ENCODE measurements around the gene SMCHD1.
"Not testable (repeated sequence)": the region's sequence is repeated elsewhere in the genome, so short reads cannot be mapped to it uniquely, and the experiment has no call there.

The SMCHD1 gene

DNA sequence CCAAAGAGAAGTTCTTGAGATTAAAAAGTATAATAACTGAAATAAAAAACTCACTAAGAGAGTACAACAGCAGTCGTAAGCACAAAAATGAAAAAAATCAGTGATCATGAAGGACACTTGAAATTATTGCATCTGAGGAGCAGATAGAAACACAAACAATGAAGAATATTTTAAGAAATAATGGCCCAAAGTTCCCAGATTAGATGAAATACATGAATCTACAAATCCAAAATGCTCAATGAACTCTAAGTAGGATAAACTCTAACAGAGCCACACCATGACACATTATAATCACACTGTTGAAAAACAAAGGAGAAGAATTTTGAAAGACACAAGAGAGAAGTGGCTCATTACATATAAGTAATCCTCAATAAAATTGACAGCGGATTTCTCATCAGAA lies 159.4 kb downstream of the SMCHD1 start:
- no peak for DNase-seq (ENCODE audit: low spot score)

DNA sequence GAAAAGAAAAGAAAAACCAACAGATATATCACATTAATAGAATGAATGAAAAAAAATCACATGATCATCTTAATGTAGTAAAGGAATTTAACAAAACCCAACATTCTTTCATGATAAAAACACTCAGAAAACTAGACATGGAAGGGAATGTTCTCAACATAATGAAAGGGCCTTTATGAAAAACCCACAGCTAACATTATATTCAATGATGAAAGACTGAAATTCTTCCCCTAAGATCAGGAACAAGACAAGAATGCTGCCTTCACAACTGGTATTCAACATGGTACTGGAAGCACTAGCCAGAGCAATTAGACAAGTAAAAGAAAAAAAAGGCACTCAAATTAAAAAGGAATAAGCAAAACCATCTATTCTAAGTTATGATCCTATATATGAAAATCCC lies 162.8 kb downstream of the SMCHD1 start:
- no peak for DNase-seq (ENCODE audit: low spot score)

DNA sequence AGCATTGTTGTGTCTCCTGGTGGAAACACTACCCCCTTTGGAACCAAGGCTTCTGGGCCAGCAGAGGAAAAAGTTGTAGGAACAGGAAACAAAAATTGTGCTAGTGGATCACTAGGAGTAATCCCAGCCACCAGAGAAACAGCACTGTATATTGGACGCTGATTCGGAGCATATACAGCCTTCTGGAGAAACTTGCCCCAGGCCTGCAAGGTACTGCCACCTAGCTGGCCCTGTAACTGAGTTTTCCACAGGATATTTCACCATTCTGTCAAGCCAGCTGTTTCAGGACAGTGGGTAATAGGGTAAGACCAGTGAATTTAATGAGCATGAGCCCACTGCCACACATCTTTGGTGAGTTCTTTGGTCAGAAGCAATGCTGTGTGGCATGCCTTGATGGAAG lies 166.2 kb downstream of the SMCHD1 start:
- DNase-seq (ENCODE audit: low spot score): no peak

DNA sequence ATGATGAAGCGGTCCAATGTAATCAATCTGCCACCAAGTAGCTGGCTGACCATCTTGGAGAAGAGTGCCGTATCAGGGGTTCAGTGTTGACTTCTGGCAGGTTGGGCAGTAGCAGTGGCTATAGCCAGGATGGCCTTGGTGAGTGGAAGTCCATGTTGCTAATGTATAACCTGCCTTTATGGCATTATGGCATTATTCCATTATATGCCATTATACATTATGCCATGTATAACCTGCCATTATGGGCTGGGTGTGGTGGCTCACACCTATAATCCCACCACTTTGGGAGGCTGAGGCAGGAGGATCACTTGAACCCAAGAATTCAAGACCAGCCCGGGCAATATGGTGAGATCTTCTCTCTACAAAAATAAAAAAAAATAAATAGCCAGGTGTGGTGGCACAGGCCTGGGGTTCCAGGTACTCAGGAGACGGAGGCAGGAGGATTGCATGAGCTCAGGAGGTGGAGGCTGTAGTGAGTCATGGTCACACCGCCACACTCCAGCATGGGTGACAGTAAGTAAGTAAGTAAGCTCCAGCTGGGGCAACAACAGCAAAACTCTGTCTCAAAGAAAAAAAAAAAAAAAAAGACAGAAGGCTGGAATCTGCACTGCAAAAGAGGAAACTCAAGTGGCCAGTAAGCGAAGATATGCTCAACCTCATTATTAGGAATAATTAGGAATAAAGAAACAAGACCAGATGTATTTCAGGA lies 166.8 kb downstream of the SMCHD1 start:
- DNase-seq (ENCODE audit: low spot score): peak; percentile 13

DNA sequence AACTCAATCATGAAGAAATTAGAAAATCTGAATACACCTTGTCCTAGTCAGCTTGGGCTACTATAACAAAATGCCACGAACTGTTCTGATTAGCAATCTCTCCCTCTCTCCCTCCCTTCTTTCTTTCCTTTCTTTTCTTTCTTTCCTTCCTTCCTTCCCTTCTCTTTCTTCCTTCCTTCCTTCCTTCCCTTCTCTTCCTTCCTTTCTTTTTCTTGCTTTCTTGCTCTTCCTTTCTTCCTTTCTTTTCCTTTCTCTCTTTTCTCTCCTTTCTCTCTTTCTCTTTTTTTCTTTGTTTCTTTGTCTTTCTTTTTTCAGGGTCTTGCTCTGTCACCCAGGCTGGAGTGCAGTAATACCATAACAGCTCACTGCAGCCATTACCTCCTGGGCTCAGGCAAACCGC lies 167.7 kb downstream of the SMCHD1 start:
- no peak for DNase-seq (ENCODE audit: low spot score)

DNA sequence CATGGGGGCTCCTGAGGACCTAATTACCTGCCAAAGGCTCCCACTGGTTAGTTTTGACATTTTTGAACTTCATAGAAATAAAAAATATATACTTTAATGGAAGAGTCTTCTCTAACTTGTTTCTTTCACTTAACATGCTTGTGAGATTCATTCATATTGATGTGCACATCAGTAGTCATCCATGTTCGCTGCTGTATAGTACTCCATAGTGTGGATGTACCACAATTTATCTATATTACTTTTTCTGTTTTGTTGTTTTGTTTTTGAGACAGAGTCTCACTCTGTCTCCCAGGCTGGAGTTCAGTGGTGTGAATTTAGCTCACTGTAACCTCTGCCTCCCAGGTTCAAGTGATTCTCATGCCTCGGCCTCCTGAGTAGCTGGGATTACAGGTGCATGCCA lies 168.4 kb downstream of the SMCHD1 start:
- DNase-seq (ENCODE audit: low spot score): no peak

DNA sequence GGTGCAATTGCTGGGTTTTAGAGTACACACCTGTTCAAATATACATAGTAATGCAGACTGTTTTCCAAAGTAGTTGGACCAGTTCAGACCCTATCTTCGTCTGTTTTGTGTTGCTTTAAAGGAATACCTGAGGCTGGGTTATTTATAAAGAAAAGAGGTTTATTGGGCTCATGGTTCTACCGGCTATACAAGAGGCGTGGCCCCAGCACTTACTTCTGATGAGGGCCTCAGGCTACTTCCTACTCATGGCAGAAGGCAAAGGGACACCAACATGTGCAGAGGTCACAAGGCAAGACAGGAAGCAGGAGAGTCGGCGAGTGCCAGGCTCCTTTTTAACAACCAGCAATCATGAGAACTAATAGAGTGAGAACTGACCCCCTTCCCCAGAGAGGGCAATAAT lies 169.3 kb downstream of the SMCHD1 start:
- no peak for DNase-seq (ENCODE audit: low spot score)

DNA sequence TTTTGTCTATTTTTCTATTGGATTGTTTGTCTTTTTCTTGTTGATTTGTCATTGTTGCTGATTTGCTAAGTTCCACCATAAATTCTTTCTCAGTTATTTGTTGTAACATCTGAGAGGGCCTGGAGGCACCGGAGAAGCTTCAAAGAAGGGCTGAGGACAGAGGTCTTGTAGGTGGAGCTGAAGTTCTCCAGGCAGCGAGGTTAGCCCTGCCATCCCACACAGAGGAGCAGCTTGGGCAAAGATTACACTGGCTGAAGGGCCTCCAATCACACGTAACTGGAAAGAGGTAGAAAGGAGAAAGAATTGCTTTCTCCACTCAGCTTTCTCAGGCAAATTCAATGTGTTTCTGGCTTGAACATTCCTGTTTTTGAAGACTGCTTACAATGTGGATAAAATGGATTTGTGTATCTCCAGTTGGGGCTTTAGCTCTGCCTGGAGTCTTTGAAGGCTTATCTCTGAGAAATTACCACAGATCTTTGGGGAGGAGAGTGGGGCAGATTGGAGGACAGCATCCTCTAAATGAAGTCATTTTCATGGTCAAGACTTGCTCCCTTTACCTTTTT lies 170.2 kb downstream of the SMCHD1 start:
- no peak for DNase-seq (ENCODE audit: low spot score)

DNA sequence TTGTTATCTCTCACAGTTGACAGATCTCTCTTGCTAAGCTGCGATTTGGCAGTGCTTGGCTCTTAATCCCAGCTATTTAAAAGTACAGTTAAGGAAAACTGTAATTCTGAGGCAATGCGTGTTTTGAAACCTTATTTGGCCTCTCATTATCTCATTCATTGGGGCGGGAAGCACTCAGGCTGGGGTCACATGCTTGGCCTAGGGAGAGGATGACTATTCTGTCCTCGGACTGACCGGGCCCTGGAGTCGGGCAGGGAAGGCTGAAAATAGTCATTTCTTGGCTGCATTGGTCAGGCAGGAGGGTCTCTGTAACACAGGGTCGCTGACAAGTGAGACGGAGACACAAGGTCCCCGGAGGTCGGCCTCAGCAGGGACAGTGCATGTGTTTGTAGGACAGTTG lies 171.1 kb downstream of the SMCHD1 start:
- DNase-seq (ENCODE audit: low spot score): no peak

DNA sequence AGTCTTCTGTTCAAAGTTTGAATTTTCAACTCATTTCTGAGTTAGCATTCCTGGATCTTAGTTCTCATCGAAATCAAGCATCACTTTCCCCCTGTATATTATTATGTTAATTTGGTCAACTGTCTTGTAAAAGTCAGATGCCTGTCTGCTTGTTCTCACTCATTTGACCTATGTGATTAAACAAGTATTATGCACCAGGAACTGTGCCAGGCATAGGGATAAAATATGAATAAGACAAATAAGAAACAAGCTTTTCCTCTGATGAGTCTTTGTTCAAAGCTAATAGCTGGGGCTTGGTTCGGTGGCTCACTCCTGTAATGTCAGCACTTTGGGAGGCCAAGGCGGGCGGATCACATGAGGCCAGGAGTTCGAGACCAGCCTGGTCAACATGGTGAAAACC lies 171.5 kb downstream of the SMCHD1 start:
- no peak for DNase-seq (ENCODE audit: low spot score)

DNA sequence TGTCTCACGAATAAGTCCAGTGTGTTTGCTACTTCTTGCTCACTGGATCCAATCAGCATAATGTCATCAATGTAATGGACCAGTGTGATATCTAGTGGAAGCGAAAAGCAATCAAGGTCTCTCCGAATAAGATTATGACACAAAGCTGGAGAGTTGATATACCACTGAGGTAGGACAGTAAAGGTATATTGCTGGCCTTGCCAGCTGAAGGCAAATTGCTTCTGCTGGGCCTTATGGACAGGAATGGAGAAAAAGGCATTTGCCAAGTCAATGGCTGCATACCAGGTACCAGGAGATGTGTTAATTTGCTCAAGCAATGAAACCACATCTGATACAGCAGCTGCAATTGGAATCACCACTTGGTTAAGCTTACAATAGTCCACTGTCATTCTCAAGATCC lies 180.6 kb downstream of the SMCHD1 start:
- DNase-seq (ENCODE audit: low spot score): not testable (repeated sequence)

DNA sequence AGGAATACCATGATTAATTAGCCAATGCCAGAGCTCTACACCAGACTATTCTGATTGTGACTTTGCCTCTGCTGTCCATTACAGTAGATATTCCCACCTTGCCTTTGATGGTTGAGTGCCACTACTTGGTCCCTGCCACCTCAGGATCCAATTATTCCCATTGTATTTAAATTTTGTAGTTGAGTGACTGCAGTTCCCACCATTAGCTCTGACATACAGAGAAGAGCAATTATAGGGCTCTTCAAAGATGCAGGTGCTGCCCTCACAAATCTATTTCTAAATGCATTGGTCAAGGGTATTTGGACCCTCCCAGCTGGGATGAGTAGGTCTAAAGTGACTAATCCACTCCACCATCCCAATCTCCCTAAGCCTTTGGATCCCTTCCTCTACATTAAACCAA lies 181.8 kb downstream of the SMCHD1 start:
- not testable (repeated sequence) for DNase-seq (ENCODE audit: low spot score)

DNA sequence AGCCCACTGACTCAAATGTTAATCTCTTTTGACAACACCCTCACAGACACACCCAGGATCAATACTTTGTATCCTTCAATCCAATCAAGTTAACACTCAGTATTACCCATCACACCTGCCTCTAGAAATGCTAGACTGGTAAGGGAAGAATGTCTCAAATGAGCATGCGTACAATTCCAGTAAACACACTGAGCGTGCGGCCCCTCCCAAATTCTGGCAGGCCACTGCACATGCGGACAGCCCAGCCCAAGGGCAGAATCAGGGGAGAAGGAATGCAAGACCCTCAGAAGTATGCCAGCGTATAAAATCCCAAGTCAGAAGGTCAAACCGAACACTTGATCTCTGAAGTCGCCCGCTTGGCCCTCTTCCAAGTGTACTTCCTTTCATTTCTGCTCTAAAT lies 183.7 kb downstream of the SMCHD1 start:
- DNase-seq (ENCODE audit: low spot score): no peak

DNA sequence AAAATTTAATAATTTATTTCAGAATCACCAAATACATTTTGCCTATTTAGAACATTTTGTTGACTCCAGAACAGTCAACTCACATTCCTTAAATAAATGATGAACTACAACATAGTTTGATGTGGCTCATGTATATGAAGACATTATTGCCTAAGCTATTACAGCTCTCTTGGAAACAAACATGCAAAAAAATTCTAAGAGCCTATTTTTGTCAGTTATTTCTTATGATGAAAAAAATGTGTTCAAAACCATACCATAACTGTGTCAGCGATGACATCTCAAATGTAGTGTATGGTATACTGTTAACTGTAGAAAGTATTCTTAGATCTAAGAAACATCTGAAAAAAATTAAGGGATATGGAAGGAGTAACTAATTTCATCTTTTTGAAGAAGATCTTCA lies 185.0 kb downstream of the SMCHD1 start:
- DNase-seq (ENCODE audit: low spot score): no peak

DNA sequence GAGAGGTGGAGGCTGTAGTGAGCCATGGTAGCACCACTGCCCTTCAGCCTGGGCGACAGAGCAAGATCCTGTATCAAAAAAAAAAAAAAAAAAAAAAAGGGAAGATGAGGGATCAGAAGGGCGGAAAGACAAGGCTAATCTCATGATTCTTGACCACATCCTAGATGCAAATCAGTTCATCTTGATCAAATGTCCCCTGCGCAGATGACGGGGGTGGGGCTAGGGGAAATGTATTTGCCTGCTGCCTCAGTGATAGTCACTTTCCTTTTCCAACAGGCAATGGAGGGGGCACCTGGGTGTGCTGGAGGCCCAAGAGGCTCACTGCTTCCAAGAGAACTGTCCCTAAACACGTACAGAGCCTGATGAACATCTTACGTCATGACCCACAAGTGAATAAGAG lies 187.6 kb downstream of the SMCHD1 start:
- DNase-seq (ENCODE audit: low spot score): no peak

DNA sequence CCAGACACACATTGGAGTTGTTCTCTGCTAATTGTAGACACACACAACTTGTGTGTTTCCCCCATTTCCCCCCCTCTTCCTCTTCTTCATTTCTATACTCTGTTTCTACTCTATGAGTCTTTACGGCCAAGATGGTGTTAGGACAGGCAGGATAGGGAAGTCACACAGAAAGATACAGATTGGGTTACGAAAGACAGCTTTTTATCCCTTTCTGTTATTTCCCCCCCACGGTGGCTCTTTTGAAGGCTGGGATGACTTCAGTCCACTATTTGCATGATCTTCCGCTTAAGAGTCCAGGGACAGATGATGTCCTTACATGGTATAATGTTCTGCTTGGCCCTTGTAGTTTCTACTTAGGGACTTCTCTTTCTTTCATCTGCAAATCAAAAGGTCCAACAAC lies 189.6 kb downstream of the SMCHD1 start:
- DNase-seq (ENCODE audit: low spot score): no peak

DNA sequence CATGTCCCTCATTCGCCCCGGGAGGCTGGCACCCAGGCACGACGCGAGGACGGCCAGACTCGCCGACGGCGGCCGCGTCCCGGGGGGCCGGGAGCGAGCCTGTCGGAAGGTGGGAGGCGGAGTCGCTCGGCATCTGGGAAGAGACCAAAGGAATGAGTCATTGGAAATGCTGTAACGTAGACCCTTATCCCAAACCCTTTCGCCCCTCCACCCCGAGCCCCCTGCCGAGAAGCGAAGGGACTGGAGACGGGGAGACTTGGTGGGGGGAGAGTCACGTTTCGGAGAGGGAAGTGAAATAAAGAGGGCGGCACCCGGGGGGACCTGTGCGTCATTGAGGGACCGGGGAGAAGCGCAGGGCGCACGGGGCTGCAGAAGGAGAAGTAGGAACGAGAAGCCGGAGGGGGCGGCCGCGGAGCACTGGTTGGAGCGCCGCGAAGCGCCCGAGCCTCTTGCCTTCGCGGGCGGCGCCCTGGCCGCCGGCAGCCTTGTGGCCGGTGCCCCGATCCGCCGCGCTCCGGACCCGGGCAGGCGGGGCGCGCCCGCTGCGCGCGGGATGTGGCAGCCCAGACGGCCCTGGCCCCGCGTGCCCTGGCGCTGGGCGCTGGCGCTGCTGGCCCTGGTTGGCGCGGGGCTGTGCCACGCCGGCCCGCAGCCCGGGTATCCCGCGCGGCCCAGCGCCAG lies 191.2 kb downstream of the SMCHD1 start, which contains the start of gene EMILIN2:
EMILIN2 (plus strand) TSS at position 371 of the 681 bp plus-strand sequence; CDS start at position 554, 183 bp downstream.
- peak; percentile 35 for DNase-seq (ENCODE audit: low spot score)

DNA sequence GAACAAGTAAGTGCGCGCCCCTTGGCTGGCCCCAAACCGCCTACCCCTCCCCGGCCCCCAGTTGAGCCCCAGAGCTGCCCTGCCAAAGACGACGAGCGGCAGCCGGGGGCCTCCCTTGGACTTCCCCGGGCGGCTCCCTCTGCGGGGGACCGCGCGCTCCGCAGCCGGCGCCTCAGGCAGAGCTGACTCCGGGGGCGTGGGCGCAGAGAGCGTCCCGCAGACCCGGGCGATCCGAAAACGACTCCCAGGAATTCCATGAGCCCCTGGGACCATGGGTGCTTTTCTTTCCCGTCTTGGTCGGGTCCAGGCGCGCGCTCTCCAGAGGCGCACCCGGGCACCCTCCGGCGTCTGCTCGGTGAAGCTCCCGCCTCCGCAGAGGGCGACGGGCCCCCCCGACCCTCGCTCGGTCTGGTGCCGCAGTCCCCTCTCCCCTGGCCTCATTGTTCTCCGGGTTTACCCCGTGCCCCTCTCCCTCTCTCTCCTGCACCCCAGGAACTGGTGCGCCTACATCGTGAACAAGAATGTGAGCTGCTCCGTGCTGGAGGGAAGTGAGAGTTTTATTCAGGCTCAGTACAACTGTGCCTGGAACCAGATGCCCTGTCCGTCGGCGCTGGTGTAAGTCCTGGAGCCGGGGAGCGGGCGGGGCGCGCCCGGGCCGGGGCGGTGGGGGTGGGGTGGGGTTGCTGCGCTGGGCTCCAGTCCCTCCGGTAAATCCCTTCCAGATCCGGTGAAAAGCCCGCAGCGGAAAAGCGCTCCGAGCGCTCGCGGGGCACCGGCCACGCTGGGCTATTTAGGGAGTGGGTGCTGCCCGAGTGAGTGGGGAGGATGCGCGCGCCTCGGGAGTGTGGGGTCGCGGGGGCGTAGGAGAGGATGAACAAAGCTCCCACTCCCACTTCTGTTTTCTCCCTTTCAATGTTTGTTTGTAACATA lies 192.1 kb downstream of the SMCHD1 start:
- DNase-seq (ENCODE audit: low spot score): peak; percentile 20

DNA sequence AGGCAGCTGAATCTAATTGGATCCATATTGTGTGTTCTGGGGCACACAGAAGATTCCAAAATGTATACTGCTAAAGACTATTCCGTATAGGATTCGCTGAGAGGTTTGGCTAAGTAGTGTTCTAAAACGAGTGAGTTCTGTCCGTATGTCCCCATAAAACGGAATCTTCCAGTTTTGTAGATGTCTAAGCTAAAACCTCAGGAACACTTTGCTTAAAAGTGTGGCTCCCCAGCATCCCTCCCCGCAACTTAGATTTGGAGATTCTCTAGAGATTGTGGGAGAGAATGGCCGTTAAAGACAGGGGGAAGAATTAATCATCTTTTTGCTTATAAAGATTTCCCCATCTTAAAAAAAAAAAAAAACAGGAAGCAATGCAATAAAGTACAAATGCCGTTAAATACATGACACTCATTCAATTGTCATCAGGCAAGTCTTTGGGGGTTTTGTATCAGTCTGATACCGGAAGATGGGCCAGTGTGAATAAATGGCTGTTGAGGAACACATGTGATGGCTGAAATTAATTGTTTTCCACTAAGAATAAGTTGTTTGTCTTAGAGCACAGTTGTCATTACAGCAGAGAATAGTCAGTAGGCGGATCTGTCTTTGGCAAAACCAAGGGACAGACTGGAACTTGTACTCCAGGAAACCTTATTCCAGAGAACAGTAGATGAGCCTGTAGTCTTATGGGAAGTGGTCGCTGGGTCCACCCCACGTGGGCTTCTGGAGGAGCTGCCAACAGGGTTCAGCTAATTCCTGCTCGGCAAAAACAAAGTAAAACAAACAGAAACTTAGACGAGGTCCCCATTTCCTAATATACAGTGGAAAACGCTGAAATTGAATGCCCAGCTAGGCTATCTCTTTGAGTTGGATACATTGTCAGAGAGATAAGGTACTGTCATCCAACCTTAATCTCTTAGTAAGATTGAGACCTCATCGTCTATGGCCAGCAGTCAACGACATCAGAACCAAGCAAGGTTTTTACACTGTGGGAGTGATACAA lies 193.0 kb downstream of the SMCHD1 start:
- no peak for DNase-seq (ENCODE audit: low spot score)

DNA sequence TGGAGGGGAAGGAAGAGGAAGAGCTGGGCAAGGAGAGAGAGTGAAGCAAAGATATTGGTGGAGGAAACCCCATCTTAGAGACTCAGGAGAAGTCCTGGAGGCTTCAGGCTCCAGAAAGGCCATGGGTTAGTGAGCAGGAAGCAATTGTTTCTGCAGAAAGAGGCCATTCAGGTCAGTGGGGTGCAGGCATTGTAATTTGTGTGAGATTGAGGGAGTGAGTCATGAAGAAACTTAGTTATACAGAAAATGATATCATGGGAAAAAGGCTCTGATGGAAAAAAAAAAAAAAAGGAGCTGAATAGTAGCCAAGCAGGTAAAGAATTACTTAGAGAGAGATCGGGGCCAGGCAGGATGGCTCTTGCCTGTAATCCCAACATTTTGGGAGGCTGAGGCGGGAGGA lies 195.3 kb downstream of the SMCHD1 start:
- DNase-seq (ENCODE audit: low spot score): peak; percentile 47

DNA sequence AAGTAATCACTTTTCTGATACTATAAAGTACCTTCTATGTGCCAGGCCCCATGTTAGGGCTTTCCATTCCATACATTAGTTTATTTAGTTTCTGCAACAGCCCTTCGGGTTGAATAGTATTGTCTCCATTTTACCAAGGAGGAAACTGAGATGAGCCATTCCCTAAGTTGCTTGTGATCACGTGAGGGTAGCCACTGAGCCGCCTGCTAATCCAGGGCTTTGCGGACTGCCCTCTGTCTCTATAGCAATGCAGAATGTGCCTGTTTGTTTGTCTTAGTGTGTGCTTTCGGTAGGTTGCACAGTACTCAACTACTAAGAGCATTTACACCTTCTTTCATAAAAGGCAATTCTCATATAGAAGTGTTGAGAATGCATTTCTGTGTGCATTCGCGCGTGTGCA lies 196.2 kb downstream of the SMCHD1 start:
- no peak for DNase-seq (ENCODE audit: low spot score)
